GM12878 (cell line): Measurements from ENCODE around the gene IFNA2. TPM values are rescaled to one million over a fixed set of nuclear protein-coding genes. Genes with fewer than 3 reads are reported as not detected.

Experiments used
- ASH2L ChIP-seq: fragments of 300-600, 200-600 bp; sonication (generic); IDR thresholded peaks from 2 replicates; pipeline ENCODE4 v1.6.1; 2017; ENCODE audit warnings: low read depth, mild to moderate bottlenecking, borderline replicate concordance
- BMI1 ChIP-seq: fragments of 450-650 bp; IDR thresholded peaks from 2 replicates; pipeline ENCODE4 v1.6.1; 2016; ENCODE audit warnings: mild to moderate bottlenecking, moderate library complexity, borderline replicate concordance
- CBFB ChIP-seq: IDR thresholded peaks from 2 replicates; pipeline ENCODE4 v1.6.1; 2016; ENCODE audit warnings: antibody characterized with exemption, low read depth
- CBX5 ChIP-seq: sonication (generic); IDR thresholded peaks from 2 replicates; pipeline ENCODE4 v1.6.1; 2016; ENCODE audit warnings: low read depth, moderate library complexity, mild to moderate bottlenecking, inconsistent platforms
- GABPA ChIP-seq: IDR thresholded peaks from 2 replicates; pipeline ENCODE4 v1.6.1; 2014; ENCODE audit warnings: antibody characterized with exemption, low read depth, mild to moderate bottlenecking, inconsistent platforms
- MEF2A ChIP-seq: IDR thresholded peaks from 2 replicates; pipeline ENCODE4 v1.6.1; 2011; ENCODE audit warnings: low read depth, mild to moderate bottlenecking, low read length, moderate library complexity; ENCODE audit not compliant: insufficient read depth
- MTA3 ChIP-seq: IDR thresholded peaks from 2 replicates; pipeline ENCODE4 v1.6.1; 2012; ENCODE audit warnings: low read length, inconsistent platforms, borderline replicate concordance
- NR2C2 ChIP-seq: IDR thresholded peaks from 2 replicates; pipeline ENCODE4 v1.6.1; 2011; ENCODE audit warnings: borderline replicate concordance, low read depth; ENCODE audit not compliant: control insufficient read depth, insufficient read length
- NRF1 ChIP-seq: conservative IDR thresholded peaks from 2 replicates; pipeline ENCODE4 v1.6.1; 2011; ENCODE audit warnings: mild to moderate bottlenecking, low read depth, low read length, improper control_type of control experiment
- PAX5 ChIP-seq: IDR thresholded peaks from 2 replicates; pipeline ENCODE4 v1.6.1; 2011; ENCODE audit warnings: low read depth, low read length, borderline replicate concordance
- PAX8 ChIP-seq: fragments of 450-650 bp; IDR thresholded peaks from 2 replicates; pipeline ENCODE4 v1.6.1; 2017; ENCODE audit warnings: mild to moderate bottlenecking, moderate library complexity
- SREBF1 ChIP-seq: IDR thresholded peaks from 2 replicates; pipeline ENCODE4 v1.6.1; 2012; ENCODE audit warnings: mild to moderate bottlenecking, low read length
- SRF ChIP-seq, 2 experiments: IDR thresholded peaks; 2 replicates each; pipeline ENCODE4 v1.6.1; 2011; ENCODE audit warnings: low read depth in 2 of 2, low read length in 2 of 2, mild to moderate bottlenecking in 1 of 2, moderate library complexity in 1 of 2
- TCF12 ChIP-seq: IDR thresholded peaks from 2 replicates; pipeline ENCODE4 v1.6.1; 2011; ENCODE audit warnings: low read depth, mild to moderate bottlenecking, low read length
- YY1 ChIP-seq: IDR thresholded peaks from 2 replicates; pipeline ENCODE4 v1.6.1; 2011; ENCODE audit warnings: low read depth, mild to moderate bottlenecking, low read length
- ZBTB11 ChIP-seq: fragments of 450-650 bp; formaldehyde crosslinking; IDR thresholded peaks from 2 replicates; pipeline ENCODE4 v1.5.0; 2022; ENCODE audit warnings: mild to moderate bottlenecking, missing genetic modification characterization
- ZNF24 ChIP-seq: fragments of 450-650 bp; IDR thresholded peaks from 2 replicates; pipeline ENCODE4 v1.6.1; 2017; ENCODE audit warnings: antibody characterized with exemption, mild to moderate bottlenecking
- ZNF384 ChIP-seq: IDR thresholded peaks from 2 replicates; pipeline ENCODE4 v1.6.1; 2012; ENCODE audit warnings: low read depth, mild to moderate bottlenecking, low read length, improper control_type of control experiment, borderline replicate concordance
- polyA plus RNA-seq, 11 experiments: library from polyadenylated mRNA; depleted of rRNA in 4 of 11; unstranded in 6 of 11; stranded (reverse) in 5 of 11; fragments of >200 nt; fragmentation: Nextera tagmentation in 4 of 11; fragmentation: Illumina TruSeq in 1 of 11; extraction: Ambion mirVana in 4 of 11; extraction: Trizol in 1 of 11; gene quantifications; 1 replicate in 1 of 11; 2 replicates in 10 of 11; pipeline versions ENCODE4 v1.2.1 to v1.2.3, GENCODE V29; 2011 to 2016; ENCODE audit warnings: inconsistent platforms in 2 of 11, missing spikeins in 2 of 11, low read depth in 1 of 11
- total RNA-seq, 4 experiments: library from RNA; depleted of rRNA in 3 of 4; stranded (reverse); fragments of >200 nt in 3 of 4; fragmentation: Illumina TruSeq in 1 of 4; extraction: Trizol in 1 of 4; gene quantifications; 2 replicates each; pipeline versions ENCODE4 v1.2.1 to v1.2.3, GENCODE V29; 2013 to 2021
- TF ChIP-seq, protein P1 (sequence below): fragments of 450-650 bp; IDR thresholded peaks from 2 replicates; pipeline ENCODE4 v1.6.1; 2017; ENCODE audit warnings: mild to moderate bottlenecking, low read depth, inconsistent platforms; ENCODE audit not compliant: poor library complexity, severe bottlenecking
- TF ChIP-seq, protein P2 (sequence below): IDR thresholded peaks from 2 replicates; pipeline ENCODE4 v1.6.1; 2012; ENCODE audit warnings: low read length, inconsistent platforms
- TF ChIP-seq, protein P3 (sequence below): fragments of 150-350 bp; IDR thresholded peaks from 2 replicates; pipeline ENCODE4 v1.6.1; 2014; ENCODE audit warnings: mild to moderate bottlenecking, low read depth, low read length

Gene IFNA2
- total and polyA plus RNA-seq, 10 of the 15 experiments (the other 5 are each of a cell fraction or from before 2014, with no cell fraction given) = 0.26 to 2.8 (median 0.66) TPM; not detected in 2

DNA sequence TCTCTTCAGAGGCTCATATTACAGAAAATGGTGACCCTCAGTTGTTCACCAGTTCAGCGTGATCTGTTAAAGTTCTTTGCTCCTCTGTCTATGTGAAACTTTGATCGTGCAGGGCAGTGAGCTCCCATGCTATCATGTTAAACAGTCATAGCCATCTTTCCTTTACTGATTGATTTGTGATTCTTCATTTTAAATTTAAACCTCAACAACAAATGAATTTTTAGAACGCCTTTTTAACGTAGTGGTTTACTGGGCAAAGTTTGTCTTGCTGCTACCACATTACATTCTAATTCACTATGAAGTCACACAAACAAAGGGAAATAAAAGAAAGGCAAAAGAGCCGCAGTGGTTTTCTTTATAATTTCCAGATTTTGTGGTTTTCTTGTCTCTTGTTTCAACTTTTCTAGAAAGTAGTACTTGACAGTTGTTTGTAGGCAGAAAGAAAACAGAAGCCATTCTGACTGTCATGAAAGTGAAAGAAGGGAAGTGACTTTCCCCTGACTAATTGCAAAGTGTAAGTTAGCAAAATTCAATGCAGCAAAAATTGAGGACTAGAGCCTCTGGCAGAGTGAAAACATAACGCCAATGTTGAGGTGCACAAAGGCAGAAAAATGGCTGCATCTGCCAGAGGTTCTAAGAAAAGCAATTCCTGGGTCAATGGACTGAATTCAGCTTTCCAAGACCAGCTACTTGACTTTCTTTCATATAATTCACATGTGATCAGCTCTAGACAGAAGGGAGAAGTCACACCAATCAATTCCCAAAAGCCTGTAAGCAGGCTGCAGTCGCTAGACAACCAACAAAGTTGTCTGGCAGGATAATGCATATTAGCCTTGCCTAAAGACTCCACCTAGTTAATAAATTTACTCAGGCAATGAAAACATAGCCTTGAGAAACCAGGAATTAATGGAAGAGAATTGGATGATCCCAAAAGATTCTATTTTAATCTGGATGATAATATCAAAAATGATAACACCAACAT is 27.4 kb downstream of the IFNA2 start (continued):
- TF ChIP-seq, protein P1, sequence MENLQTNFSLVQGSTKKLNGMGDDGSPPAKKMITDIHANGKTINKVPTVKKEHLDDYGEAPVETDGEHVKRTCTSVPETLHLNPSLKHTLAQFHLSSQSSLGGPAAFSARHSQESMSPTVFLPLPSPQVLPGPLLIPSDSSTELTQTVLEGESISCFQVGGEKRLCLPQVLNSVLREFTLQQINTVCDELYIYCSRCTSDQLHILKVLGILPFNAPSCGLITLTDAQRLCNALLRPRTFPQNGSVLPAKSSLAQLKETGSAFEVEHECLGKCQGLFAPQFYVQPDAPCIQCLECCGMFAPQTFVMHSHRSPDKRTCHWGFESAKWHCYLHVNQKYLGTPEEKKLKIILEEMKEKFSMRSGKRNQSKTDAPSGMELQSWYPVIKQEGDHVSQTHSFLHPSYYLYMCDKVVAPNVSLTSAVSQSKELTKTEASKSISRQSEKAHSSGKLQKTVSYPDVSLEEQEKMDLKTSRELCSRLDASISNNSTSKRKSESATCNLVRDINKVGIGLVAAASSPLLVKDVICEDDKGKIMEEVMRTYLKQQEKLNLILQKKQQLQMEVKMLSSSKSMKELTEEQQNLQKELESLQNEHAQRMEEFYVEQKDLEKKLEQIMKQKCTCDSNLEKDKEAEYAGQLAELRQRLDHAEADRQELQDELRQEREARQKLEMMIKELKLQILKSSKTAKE = peak; percentile 82
- TF ChIP-seq, protein P2, sequence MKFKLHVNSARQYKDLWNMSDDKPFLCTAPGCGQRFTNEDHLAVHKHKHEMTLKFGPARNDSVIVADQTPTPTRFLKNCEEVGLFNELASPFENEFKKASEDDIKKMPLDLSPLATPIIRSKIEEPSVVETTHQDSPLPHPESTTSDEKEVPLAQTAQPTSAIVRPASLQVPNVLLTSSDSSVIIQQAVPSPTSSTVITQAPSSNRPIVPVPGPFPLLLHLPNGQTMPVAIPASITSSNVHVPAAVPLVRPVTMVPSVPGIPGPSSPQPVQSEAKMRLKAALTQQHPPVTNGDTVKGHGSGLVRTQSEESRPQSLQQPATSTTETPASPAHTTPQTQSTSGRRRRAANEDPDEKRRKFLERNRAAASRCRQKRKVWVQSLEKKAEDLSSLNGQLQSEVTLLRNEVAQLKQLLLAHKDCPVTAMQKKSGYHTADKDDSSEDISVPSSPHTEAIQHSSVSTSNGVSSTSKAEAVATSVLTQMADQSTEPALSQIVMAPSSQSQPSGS = peak; percentile 80
- TF ChIP-seq SREBF1 = no peak
- TF ChIP-seq SRF (IDR thresholded peaks at IDR 0.05; ENCODE audit: low read depth in 2 of 2, low read length in 2 of 2) = no peak
- TF ChIP-seq TCF12 = no peak
- TF ChIP-seq ZNF24 = peak; percentile 22; the same call in 1 of the 2 replicates
- TF ChIP-seq NR2C2 = no peak
- no peak for TF ChIP-seq ZNF384
- 0 out of 2 replicates have a peak, but pooled peaks have one; percentile 51 for TF ChIP-seq PAX8
- TF ChIP-seq CBX5 = 0 out of 2 replicates have a peak, but pooled peaks have one; percentile 54
- TF ChIP-seq, protein P3, sequence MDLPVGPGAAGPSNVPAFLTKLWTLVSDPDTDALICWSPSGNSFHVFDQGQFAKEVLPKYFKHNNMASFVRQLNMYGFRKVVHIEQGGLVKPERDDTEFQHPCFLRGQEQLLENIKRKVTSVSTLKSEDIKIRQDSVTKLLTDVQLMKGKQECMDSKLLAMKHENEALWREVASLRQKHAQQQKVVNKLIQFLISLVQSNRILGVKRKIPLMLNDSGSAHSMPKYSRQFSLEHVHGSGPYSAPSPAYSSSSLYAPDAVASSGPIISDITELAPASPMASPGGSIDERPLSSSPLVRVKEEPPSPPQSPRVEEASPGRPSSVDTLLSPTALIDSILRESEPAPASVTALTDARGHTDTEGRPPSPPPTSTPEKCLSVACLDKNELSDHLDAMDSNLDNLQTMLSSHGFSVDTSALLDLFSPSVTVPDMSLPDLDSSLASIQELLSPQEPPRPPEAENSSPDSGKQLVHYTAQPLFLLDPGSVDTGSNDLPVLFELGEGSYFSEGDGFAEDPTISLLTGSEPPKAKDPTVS = peak; percentile 43; the same call in 1 of the 2 replicates
- TF ChIP-seq YY1 = peak; percentile 45; the same call in 1 of the 2 replicates
- TF ChIP-seq MEF2A = no peak
- no peak for TF ChIP-seq BMI1
- no peak for TF ChIP-seq MTA3
- no peak for TF ChIP-seq ZBTB11 (CRISPR knock-in tag)
- TF ChIP-seq GABPA = 0 out of 2 replicates have a peak, but pooled peaks have one; percentile 16
- TF ChIP-seq PAX5 = peak; percentile 27; the same call in 1 of the 2 replicates
- peak; percentile 62 for TF ChIP-seq CBFB
- no peak for TF ChIP-seq NRF1
- TF ChIP-seq ASH2L = no peak
